ENCODE measurements around the gene CHMP1B. TPM values are rescaled to one million over a fixed set of nuclear protein-coding genes. Genes with fewer than 3 reads are reported as not detected.

Gene CHMP1B
- total and polyA plus RNA-seq, 9 of the 15 experiments (the other 6 are each of a cell fraction or from before 2014, with no cell fraction given), result 12.3 to 29.9 (median 19.0) TPM

- TF ChIP-seq ATF3 (IDR thresholded peaks at IDR 0.05) (peak; percentile 90), ATF3 (CRISPR knock-in tag; conservative IDR thresholded peaks at IDR 0.05) (no peak), CBX1 (IDR thresholded peaks at IDR 0.05; ENCODE audit: low read depth) (no peak), NFRKB (IDR thresholded peaks at IDR 0.05; ENCODE audit: low read depth) (no peak), ZNF780A (CRISPR knock-in tag; IDR thresholded peaks at IDR 0.05) (no peak), ZBTB8A (IDR thresholded peaks at IDR 0.05; ENCODE audit: partially characterized antibody) (no peak), ZNF311 (CRISPR knock-in tag; IDR thresholded peaks at IDR 0.05) (no peak), MYC (IDR thresholded peaks at IDR 0.05; ENCODE audit: low read depth, low read length) (0 out of 2 replicates have a peak, but pooled peaks have one; percentile 3), MYC (CRISPR knock-in tag; IDR thresholded peaks at IDR 0.05; ENCODE audit: borderline replicate concordance, low read depth) (no peak), RCOR1 (IDR thresholded peaks at IDR 0.05; ENCODE audit: borderline replicate concordance in 1 of 2, low read depth in 2 of 2, low read length in 2 of 2) (no peak; a peak in 2 of 4 replicates), THRA (IDR thresholded peaks at IDR 0.05) (no peak), IRF9 (tag; IDR thresholded peaks at IDR 0.05) (no peak), ETV1 (tag; conservative IDR thresholded peaks at IDR 0.05; ENCODE audit: low read depth) (peak; percentile 24; the same call in 1 of the 2 replicates), ZNF280A (IDR thresholded peaks at IDR 0.05; ENCODE audit: low read depth, partially characterized antibody) (no peak)
- TF ChIP-seq, protein P1, sequence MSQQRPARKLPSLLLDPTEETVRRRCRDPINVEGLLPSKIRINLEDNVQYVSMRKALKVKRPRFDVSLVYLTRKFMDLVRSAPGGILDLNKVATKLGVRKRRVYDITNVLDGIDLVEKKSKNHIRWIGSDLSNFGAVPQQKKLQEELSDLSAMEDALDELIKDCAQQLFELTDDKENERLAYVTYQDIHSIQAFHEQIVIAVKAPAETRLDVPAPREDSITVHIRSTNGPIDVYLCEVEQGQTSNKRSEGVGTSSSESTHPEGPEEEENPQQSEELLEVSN (IDR thresholded peaks at IDR 0.05; ENCODE audit: borderline replicate concordance in 1 of 2, extremely low read depth in 1 of 2, insufficient read depth in 1 of 2, insufficient read length in 1 of 2, low read depth in 1 of 2, low read length in 1 of 2, poor library complexity in 1 of 2, severe bottlenecking in 1 of 2), result peak in 1 of 2 experiments; percentile 31
- TF ChIP-seq, protein P2, sequence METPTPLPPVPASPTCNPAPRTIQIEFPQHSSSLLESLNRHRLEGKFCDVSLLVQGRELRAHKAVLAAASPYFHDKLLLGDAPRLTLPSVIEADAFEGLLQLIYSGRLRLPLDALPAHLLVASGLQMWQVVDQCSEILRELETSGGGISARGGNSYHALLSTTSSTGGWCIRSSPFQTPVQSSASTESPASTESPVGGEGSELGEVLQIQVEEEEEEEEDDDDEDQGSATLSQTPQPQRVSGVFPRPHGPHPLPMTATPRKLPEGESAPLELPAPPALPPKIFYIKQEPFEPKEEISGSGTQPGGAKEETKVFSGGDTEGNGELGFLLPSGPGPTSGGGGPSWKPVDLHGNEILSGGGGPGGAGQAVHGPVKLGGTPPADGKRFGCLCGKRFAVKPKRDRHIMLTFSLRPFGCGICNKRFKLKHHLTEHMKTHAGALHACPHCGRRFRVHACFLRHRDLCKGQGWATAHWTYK (CRISPR knock-in tag; IDR thresholded peaks at IDR 0.05), result no peak
- TF ChIP-seq, protein P3, sequence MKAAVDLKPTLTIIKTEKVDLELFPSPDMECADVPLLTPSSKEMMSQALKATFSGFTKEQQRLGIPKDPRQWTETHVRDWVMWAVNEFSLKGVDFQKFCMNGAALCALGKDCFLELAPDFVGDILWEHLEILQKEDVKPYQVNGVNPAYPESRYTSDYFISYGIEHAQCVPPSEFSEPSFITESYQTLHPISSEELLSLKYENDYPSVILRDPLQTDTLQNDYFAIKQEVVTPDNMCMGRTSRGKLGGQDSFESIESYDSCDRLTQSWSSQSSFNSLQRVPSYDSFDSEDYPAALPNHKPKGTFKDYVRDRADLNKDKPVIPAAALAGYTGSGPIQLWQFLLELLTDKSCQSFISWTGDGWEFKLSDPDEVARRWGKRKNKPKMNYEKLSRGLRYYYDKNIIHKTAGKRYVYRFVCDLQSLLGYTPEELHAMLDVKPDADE (conservative IDR thresholded peaks at IDR 0.05; ENCODE audit: control insufficient read depth, low read depth, low read length), result no peak
Measured at GRCh38 chr18:11857177-11857887, 6.1 kb downstream of the CHMP1B start (continued).
